PC-3 (cell line): ENCODE results near the gene ZNF518B.
"Not testable (repeated sequence)": the region's sequence is repeated elsewhere in the genome, so short reads cannot be mapped to it uniquely, and the experiment has no call there.

Experiments
- CTCF ChIP-seq: fragments of 300-600 bp; sonication (generic); conservative IDR thresholded peaks from 2 replicates; pipeline ENCODE4 v1.5.1; 2017; ENCODE audit warnings: antibody characterized with exemption, low read depth, mild to moderate bottlenecking, low read length
- EZH2 ChIP-seq: fragments of 300-600 bp; sonication (generic); IDR thresholded peaks from one replicate; pipeline ENCODE4 v1.6.1; 2017; ENCODE audit warnings: antibody characterized with exemption, mild to moderate bottlenecking, low read length; ENCODE audit not compliant: unreplicated experiment
- EZH2phosphoT487 ChIP-seq: fragments of 300-600 bp; sonication (generic); IDR thresholded peaks from 2 replicates; pipeline ENCODE4 v1.6.1; 2018; ENCODE audit warnings: mild to moderate bottlenecking, antibody characterized with exemption, low read length, borderline replicate concordance

GRCh38 chr4:10427680-10428079, 29.5 kb downstream of the ZNF518B start:
- not testable (repeated sequence) for TF ChIP-seq CTCF, EZH2, EZH2phosphoT487
